Hepatocyte (in vitro differentiated cells): ENCODE measurements around the gene OS9. TPM values are rescaled to one million over a fixed set of nuclear protein-coding genes. Genes with fewer than 3 reads are reported as not detected.

Source experiments
- DNase-seq: peaks from one replicate; pipeline ENCODE4 v3.0.0-alpha.2; 2016; ENCODE audit warnings: low spot score
- H2AFZ ChIP-seq: fragments of 200-600 bp; sonication (generic); 2 replicates; pipeline ENCODE4 v1.6.0; 2016; ENCODE audit warnings: antibody characterized with exemption, mild to moderate bottlenecking
- H3K27ac ChIP-seq: fragments of 200-600 bp; sonication (generic); 2 replicates; pipeline ENCODE4 v1.5.1; 2016; ENCODE audit warnings: mild to moderate bottlenecking
- H3K27me3 ChIP-seq: fragments of 200-600 bp; sonication (generic); 2 replicates; pipeline ENCODE4 v1.6.1; 2016
- H3K36me3 ChIP-seq: fragments of 200-600 bp; sonication (generic); replicated peaks from 2 replicates; pipeline ENCODE4 v1.5.1; 2016; ENCODE audit warnings: low read depth; ENCODE audit not compliant: insufficient read depth
- H3K4me1 ChIP-seq: fragments of 200-600 bp; sonication (generic); 2 replicates; pipeline ENCODE4 v1.5.1; 2016; ENCODE audit warnings: mild to moderate bottlenecking, moderate library complexity; ENCODE audit not compliant: insufficient read depth
- H3K4me2 ChIP-seq: fragments of 200-600 bp; sonication (generic); 2 replicates; pipeline ENCODE4 v1.6.0; 2016
- H3K4me3 ChIP-seq: fragments of 200-600 bp; sonication (generic); 2 replicates; pipeline ENCODE4 v1.5.1; 2016; ENCODE audit warnings: mild to moderate bottlenecking
- H3K79me2 ChIP-seq: fragments of 200-600 bp; sonication (generic); 2 replicates; pipeline ENCODE4 v1.6.0; 2017; ENCODE audit warnings: mild to moderate bottlenecking
- H3K9me2 ChIP-seq: fragments of 200-600 bp; sonication (generic); replicated peaks from 2 replicates; pipeline ENCODE4 v1.6.0; 2017; ENCODE audit warnings: mild to moderate bottlenecking; ENCODE audit not compliant: insufficient read depth
- H3K9me3 ChIP-seq: fragments of 200-600 bp; sonication (generic); 2 replicates; pipeline ENCODE4 v1.5.1; 2016; ENCODE audit warnings: low read depth, mild to moderate bottlenecking
- H4K20me1 ChIP-seq: fragments of 200-600 bp; sonication (generic); 2 replicates; pipeline ENCODE4 v1.6.0; 2016; ENCODE audit warnings: mild to moderate bottlenecking; ENCODE audit not compliant: insufficient read depth, poor library complexity, severe bottlenecking
- EZH2 ChIP-seq: fragments of 200-600 bp; sonication (generic); IDR thresholded peaks from 2 replicates; pipeline ENCODE4 v1.6.1; 2016; ENCODE audit warnings: antibody characterized with exemption, mild to moderate bottlenecking, borderline replicate concordance
- EZH2phosphoT487 ChIP-seq: fragments of 200-600 bp; sonication (generic); IDR thresholded peaks from one replicate; pipeline ENCODE4 v1.6.1; 2018; ENCODE audit warnings: antibody characterized with exemption, mild to moderate bottlenecking, low read depth, moderate library complexity; ENCODE audit not compliant: unreplicated experiment, severe bottlenecking
- WGBS: methylation state at CpG from one replicate; pipeline ENCODE4 v1.1.6; 2016; ENCODE audit warnings: low lambda C conversion rate; ENCODE audit errors: missing lambda C conversion rate; 5-methylcytosine and 5-hydroxymethylcytosine counted together
- polyA plus RNA-seq: library from polyadenylated mRNA; unstranded; fragments of >200 nt; fragmentation: Nextera tagmentation; extraction: Ambion mirVana; gene quantifications from 2 replicates; pipeline ENCODE4 v1.2.1, GENCODE V29; 2016
- total RNA-seq: library from RNA; depleted of rRNA; stranded (reverse); fragments of >200 nt; gene quantifications from 2 replicates; pipeline ENCODE4 v1.2.3, GENCODE V29; 2014
- TF ChIP-seq, protein P1 (sequence below): fragments of 200-600 bp; sonication (generic); IDR thresholded peaks from 2 replicates; pipeline ENCODE4 v1.5.1; 2016; ENCODE audit warnings: antibody characterized with exemption, mild to moderate bottlenecking; ENCODE audit not compliant: poor library complexity

OS9 gene
- total and polyA plus RNA-seq, 2 experiments from 2014 or later = 243 to 366 TPM

DNA sequence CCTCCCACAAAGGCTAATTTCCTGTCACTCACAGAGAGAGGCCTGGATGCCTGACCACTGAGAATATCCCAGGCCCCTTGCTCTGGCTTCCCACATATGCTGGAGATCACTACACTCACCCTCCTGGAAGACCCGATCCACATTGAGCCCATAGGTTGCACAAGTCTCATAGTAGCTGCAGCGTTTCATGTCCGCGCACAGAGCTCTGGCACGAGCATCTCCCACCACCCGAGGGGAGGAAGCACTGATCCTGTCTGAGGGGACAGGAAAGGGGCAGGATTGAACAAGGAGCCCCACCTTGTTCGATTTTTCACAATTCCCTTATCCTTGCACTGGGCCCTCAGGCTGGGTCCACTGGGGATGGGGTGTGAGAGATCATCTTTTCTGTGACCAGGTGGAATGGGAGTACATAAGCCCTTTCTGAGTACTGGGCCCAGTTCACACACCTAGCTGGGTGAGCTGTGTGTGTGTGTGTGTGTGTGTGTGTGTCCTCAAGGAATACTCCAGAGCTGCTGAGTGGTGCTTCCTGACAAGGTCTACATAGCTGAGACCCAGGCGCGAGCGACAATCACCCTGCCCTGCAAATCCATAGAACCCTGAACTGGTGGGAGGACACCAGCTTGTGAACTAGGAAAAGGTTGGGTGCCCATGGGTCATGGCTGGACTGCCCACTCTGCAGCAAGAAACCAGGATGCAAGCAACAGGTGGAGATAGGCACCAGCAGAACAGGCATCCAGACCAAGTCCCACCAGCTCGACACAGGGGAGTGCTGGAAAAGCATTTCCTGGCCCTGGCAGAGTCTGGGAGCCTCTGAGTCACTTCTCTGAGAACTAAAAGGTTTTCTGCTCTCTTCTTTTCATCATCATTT, 39.0 kb downstream of the OS9 start:
- H3K36me3 ChIP-seq = no peaks in the 10 kb centered on the region
- H3K9me2 ChIP-seq = no peaks in the 10 kb centered on the region
- peaks cover 22% of the 10 kb centered on the region for H3K4me1 ChIP-seq
- H3K79me2 ChIP-seq = no peaks in the 10 kb centered on the region
- H3K27ac ChIP-seq = no peak overlapping the region
- peaks cover 96% of the 10 kb centered on the region for H3K27me3 ChIP-seq
- no peaks in the 10 kb centered on the region for H3K9me3 ChIP-seq
- no peak for DNase-seq
- no peak for TF ChIP-seq EZH2
- no peak for TF ChIP-seq EZH2phosphoT487
- TF ChIP-seq, protein P1, sequence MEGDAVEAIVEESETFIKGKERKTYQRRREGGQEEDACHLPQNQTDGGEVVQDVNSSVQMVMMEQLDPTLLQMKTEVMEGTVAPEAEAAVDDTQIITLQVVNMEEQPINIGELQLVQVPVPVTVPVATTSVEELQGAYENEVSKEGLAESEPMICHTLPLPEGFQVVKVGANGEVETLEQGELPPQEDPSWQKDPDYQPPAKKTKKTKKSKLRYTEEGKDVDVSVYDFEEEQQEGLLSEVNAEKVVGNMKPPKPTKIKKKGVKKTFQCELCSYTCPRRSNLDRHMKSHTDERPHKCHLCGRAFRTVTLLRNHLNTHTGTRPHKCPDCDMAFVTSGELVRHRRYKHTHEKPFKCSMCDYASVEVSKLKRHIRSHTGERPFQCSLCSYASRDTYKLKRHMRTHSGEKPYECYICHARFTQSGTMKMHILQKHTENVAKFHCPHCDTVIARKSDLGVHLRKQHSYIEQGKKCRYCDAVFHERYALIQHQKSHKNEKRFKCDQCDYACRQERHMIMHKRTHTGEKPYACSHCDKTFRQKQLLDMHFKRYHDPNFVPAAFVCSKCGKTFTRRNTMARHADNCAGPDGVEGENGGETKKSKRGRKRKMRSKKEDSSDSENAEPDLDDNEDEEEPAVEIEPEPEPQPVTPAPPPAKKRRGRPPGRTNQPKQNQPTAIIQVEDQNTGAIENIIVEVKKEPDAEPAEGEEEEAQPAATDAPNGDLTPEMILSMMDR = no peak
- no peak overlapping the region for H3K4me2 ChIP-seq
- no peak overlapping the region for H2AFZ ChIP-seq
- H3K4me3 ChIP-seq = no peak overlapping the region
- 85% methylated on average over 11 of the region's 11 CpGs for WGBS
- H4K20me1 ChIP-seq = no peaks in the 10 kb centered on the region

DNA sequence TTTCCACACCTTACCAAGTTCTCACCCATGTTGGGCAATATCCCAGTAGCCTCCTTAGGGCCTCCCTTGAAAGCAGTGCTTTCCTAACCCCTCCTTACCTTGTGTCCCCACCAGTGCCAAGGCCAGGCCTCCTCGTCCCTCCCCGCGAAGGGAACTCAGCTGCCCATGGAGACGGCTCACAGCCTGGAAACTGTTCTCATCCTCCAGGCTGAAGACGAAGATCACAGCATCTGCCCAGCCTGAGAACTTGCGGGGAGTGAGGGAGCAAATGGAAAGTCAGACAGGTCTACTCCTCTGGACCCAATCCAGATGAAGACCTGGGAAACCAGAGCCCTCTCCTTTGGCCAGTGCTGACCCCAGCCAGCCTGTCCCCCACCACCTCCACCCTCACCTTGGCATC, 40.0 kb downstream of the OS9 start:
- Histone ChIP-seq H3K79me2 (no peaks in the 10 kb centered on the region), H4K20me1 (no peaks in the 10 kb centered on the region), H3K9me2 (no peaks in the 10 kb centered on the region), H3K9me3 (no peaks in the 10 kb centered on the region), H3K4me1 (peaks cover 23% of the 10 kb centered on the region), H3K4me3 (no peak overlapping the region), H3K27ac (no peak overlapping the region), H2AFZ (no peak overlapping the region), H3K36me3 (no peaks in the 10 kb centered on the region), H3K27me3 (peaks cover 98% of the 10 kb centered on the region), H3K4me2 (no peak overlapping the region)
- 69% methylated on average over 6 of the region's 6 CpGs for WGBS
- TF ChIP-seq EZH2 = no peak
- TF ChIP-seq, protein P1 = no peak
- no peak for TF ChIP-seq EZH2phosphoT487
- DNase-seq = no peak

DNA sequence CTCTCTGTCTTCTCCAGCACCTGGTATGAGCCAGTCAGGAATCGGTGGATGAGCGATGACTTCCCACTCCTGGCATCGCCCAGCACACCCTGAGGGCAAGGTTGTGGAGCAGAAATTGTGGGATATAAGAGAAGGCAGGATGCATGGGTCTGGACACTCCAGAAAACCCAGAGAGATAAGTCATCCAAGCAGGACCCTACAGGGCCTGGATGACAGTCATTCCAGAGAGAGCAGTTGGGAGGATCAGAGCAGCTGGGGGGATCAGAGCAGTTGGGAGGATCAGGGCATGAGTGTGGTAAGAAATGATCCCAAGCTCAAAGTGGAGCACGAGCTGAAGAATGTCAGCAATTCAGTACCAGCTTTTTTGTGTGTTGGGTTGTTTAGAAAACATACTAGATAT, 40.7 kb downstream of the OS9 start:
- Histone ChIP-seq H3K4me2 (no peak overlapping the region), H3K9me2 (no peaks in the 10 kb centered on the region), H3K27ac (no peak overlapping the region), H3K4me1 (peaks cover 23% of the 10 kb centered on the region), H3K4me3 (no peak overlapping the region), H4K20me1 (no peaks in the 10 kb centered on the region), H3K9me3 (no peaks in the 10 kb centered on the region), H3K27me3 (peaks cover 99% of the 10 kb centered on the region), H3K36me3 (no peaks in the 10 kb centered on the region), H2AFZ (no peak overlapping the region), H3K79me2 (no peaks in the 10 kb centered on the region)
- no peak for DNase-seq
- TF ChIP-seq, protein P1 = no peak
- no peak for TF ChIP-seq EZH2phosphoT487
- TF ChIP-seq EZH2 = no peak
- WGBS = 74% methylated on average over 4 of the region's 4 CpGs
